ENCODE data around the gene PRKCSH.
A peak's percentile ranks its signal among the peaks of the same experiment; 100 is the strongest.
"Not testable (repeated sequence)": the region's sequence is repeated elsewhere in the genome, so short reads cannot be mapped to it uniquely, and the experiment has no call there.

The PRKCSH gene

GRCh38 chr19:11451327-11451870 lies 16.0 kb downstream of the PRKCSH start:
- DNase-seq: no peak

DNA sequence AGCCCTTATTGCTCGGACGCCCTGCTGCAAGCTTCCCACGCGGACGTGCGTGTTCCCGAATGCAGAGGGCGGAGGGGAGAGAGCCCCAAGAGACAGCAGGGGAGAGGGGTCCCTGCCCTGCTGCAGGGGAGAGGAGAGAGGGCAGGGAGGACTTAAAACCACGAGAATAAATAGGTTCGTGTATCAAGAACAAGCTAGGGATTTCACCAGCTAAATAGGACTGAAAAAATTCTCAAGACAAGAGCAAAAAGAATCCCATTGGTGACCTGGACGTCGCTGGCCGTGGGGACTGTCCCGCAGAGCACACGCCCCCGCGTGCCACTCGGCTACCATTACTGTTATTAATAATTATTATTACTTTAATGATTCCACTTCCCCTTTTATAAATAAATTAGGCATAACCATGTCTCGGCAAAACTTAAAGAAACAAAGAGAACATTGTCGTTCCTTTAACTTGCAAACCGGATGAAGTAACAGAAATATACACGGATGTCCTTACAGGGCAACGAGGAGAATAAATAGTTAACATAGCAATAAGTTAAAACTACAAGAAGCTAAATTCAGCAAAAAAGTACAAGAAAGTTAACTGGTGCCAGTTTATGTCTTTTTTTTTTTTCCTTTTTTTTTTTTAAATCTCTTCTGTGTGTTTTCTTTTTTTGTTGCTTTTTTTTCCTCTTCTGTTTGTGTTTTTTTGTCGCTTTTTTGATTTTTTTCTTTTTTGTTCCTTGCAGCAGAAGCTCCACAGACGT lies 16.6 kb downstream of the PRKCSH start:
- no peak for DNase-seq

DNA sequence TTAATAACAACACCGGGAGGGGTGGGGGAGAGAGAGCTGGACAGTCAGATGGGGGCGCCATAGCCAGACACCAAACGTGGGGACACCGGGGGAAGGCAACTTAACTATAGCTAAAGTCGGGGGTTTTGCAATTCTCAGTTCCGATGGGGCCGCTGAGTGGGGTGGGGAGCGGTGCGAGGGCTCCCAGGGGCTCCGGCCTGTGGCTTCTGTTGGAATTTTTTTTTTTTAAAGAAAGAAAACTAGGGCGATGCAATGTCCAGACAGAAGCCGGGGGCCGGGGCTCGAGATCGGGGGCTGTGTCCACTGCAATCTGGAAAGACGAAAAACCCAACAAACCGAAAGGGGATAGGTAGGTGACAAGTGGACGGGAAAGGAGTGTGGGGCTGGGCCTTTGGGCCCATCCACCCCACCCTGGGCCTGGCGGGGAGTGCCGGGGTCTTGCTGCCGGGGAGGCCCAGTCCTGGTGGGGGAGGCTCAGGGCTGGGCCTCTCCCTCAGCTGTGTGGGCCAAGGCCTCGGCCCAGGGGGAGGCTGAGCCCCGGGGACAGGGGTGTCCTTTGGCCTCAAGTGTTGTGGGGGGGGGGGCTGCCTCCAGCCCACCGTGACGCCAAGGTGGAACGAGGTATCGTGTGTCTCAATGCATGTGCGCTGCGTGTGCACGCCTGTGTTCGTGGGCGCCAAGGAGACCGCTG lies 17.3 kb downstream of the PRKCSH start:
- no peak for DNase-seq

DNA sequence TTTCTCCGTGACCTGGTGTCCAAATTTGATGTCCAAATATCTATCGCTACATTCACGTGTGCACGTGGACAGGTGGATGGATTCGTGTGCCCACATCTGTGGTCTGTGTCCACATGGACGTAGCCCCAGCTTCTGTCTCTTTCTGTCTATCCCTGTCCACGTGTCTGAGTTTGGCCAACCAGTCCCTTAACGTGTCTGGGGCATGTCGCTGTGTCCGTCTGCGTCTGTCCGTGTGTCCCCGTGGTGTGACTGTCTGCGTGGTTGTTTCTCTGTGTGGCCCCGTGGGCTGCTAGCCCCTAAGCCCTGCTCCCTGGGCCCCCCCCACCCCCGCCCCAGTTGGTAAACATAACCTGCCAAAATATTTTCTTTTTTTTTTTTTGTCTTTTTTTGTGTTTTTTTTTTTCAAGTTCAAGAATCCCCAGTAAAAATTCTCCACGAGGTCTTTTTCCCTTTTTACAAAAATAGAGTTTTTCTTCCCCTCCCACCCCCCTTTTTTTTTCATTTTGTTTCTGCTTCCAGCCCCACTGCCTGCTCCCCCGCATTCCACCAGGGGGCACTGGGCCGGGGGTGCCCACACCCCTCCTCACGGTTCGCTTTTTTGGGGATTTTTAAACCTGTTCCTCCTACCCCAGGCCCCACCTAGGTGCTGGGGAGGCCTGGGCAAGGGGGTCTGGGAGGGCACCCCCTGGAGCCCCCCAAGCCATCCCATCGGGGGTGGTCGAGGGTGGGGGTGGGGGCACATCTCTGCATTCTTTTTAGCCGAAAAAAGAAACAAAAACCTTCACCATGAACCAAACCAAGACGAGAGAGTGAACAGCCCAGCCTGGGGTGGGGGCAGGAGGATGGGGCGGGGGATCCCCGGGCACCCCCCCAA lies 18.3 kb downstream of the PRKCSH start:
- no peak for DNase-seq

- not testable (repeated sequence) for DNase-seq
Observed at GRCh38 chr19:11455233-11455554, 19.8 kb downstream of the PRKCSH start.

- DNase-seq: no peak
Observed at GRCh38 chr19:11456659-11457058, 21.2 kb downstream of the PRKCSH start.

GRCh38 chr19:11457115-11457514 lies 21.7 kb downstream of the PRKCSH start:
- DNase-seq: no peak

GRCh38 chr19:11457831-11458230 lies 22.4 kb downstream of the PRKCSH start:
- no peak for DNase-seq

GRCh38 chr19:11458236-11458900 lies 22.9 kb downstream of the PRKCSH start:
- no peak for DNase-seq

GRCh38 chr19:11458912-11459311 lies 23.5 kb downstream of the PRKCSH start:
- DNase-seq: not testable (repeated sequence)

DNA sequence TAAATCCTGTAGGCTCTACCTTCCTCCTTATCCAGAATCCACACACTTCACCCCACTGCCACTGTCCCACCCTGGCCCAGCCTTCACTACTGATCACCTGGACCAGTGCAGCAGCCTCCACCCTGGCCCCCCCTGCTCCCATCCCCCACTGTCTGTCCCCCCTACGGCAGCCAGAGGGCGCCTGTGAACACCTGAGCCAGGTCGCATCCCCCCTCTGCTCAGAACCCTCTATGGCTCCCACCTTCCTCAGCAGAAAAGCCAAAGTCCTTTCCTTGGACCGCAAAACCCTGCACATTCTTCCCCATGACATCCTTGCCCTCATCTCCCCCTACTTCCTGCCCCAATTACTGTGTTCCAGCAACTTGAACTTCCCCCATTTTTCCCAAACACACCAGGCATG lies 24.8 kb downstream of the PRKCSH start:
- no peak for DNase-seq

DNA sequence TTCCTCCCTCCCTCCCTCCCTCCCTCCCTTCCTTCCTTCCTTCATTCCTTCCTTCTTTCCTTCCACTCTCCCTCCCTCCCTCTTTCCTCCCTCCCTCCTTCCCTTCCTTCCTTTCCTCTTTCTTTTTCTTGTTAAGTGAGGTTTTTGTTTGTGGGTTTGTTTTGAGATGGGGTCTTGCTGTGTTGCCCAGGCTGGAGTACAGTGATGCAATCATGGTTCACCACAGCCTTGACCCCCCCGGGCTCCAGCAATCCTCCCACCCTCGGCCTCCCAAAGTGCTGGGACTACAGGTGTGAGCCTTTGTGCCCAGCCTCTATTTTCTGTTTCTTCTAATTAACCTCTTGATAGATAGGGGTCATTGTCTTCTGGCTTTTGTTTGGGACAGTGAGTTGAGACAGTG lies 26.0 kb downstream of the PRKCSH start:
- DNase-seq: no peak

- no peak for DNase-seq
Observed at GRCh38 chr19:11463391-11463790, 28.0 kb downstream of the PRKCSH start.

GRCh38 chr19:11464333-11465265 lies 29.2 kb downstream of the PRKCSH start:
- DNase-seq: no peak

- no peak for DNase-seq
Observed at GRCh38 chr19:11465600-11465999, 30.2 kb downstream of the PRKCSH start.

- not testable (repeated sequence) for DNase-seq
Observed at GRCh38 chr19:11468266-11468845, 32.9 kb downstream of the PRKCSH start.

DNA sequence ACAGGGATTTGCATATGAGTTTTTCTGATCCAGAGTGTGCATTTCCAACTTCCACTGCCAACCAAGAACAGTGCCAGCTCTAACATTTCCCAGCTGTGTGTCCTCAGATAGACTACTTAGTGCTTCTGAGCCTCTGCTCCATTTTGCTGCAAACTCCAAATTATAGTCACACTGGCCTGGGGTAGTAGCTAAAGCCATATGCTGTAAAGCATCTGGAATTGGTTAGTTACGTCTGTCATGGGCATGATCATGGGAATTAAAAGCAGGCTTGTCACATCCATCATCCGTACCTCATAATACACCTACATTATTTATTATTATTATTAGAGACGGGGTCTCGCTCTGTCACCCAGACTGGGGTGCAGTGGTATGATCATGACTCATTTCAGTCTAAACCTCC lies 38.3 kb downstream of the PRKCSH start:
- no peak for DNase-seq

- not testable (repeated sequence) for DNase-seq
Observed at GRCh38 chr19:11475343-11475742, 39.9 kb downstream of the PRKCSH start.

- no peak for DNase-seq
Observed at GRCh38 chr19:11475861-11476260, 40.4 kb downstream of the PRKCSH start.

DNA sequence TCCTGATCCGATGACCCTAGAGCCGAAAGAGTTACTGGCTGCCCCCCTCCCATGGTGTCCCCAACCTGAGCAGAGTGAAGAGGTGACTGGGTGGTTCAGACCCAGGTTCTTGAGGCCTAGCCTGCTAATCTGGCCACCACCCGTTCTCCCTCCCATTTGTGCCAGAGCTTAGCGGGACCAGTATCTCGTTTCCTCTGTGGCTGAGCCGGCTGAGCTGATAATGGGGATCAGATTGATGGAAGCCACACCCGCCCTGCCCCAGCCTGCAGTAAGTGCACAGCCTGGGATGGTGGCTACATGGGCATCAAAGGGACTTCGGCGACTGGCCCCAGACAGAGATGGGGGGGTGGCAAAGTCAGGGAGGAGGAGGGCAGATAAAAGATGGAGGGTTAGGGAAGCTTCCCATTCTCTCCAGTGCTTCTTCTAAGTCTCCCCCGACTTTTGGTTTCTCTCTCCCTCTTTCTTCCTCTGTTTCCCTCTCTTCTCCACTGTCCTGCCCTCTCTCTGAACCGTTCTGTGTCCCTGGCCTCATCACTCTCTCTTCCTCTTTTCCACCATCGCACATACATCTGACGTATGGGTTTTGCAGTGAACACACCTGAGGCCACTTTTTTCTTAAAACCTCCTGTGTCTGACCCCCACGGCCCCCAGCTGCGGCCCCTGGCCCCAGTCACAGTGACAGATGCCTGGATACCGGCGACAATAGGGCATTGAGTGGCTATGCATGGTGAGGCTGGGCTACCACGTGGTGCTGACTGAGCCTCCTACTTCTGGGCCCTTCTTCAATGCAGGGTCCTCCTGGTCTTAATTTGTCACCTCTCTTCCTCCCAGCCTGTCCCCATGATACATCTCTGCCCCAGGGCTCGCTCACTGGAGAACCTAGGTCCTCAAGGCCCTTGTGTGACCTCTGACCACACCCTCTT lies 43.0 kb downstream of the PRKCSH start:
- DNase-seq: peak; percentile 10
